HepG2 (cell line): ENCODE data around the gene IFIT1. TPM values are rescaled to one million over a fixed set of nuclear protein-coding genes. Genes with fewer than 3 reads are reported as not detected.

ENCODE experiments used
- CCAR2 ChIP-seq: fragments of 200-400 bp; formaldehyde crosslinking; optimal IDR thresholded peaks from 2 replicates; pipeline ENCODE3; 2018; ENCODE audit warnings: low read depth, mild to moderate bottlenecking, low read length, moderate library complexity
- DR1 ChIP-seq: sonication (generic); formaldehyde crosslinking; IDR thresholded peaks from 2 replicates; pipeline ENCODE4 v1.8.0; 2021; ENCODE audit warnings: mild to moderate bottlenecking, missing genetic modification reagents, inconsistent platforms
- EED ChIP-seq: sonication (generic); formaldehyde crosslinking; IDR thresholded peaks from 2 replicates; pipeline ENCODE4 v1.5.0; 2020; ENCODE audit warnings: mild to moderate bottlenecking, missing genetic modification reagents
- ELF1 ChIP-seq: sonication (generic); formaldehyde crosslinking; IDR thresholded peaks from 2 replicates; pipeline ENCODE4 v1.4.0; 2020; ENCODE audit warnings: missing genetic modification reagents
- FOSL2 ChIP-seq: sonication (generic); formaldehyde crosslinking; IDR thresholded peaks from 2 replicates; pipeline ENCODE4 v1.4.0; 2020; ENCODE audit warnings: missing genetic modification reagents
- FOXP1 ChIP-seq, 2 experiments: fragments of 450-650 bp in 1 of 2; IDR thresholded peaks; 2 replicates each; pipeline ENCODE4 v1.6.1; 2017 to 2018; ENCODE audit warnings: antibody characterized with exemption in 1 of 2
- GABPB1 ChIP-seq: IDR thresholded peaks from 2 replicates; pipeline ENCODE4 v1.6.1; 2016; ENCODE audit warnings: mild to moderate bottlenecking, missing genetic modification reagents, moderate library complexity, missing compliant biosample characterization
- GLI4 ChIP-seq: sonication (generic); formaldehyde crosslinking; IDR thresholded peaks from 2 replicates; pipeline ENCODE4 v1.5.1; 2020; ENCODE audit warnings: missing genetic modification reagents, mild to moderate bottlenecking, moderate library complexity, borderline replicate concordance
- HOXA7 ChIP-seq: sonication (generic); formaldehyde crosslinking; IDR thresholded peaks from 2 replicates; pipeline ENCODE4 v1.8.1; 2022; ENCODE audit warnings: mild to moderate bottlenecking, missing genetic modification reagents, moderate library complexity
- IRF2 ChIP-seq: IDR thresholded peaks from 2 replicates; pipeline ENCODE4 v1.6.1; 2018; ENCODE audit warnings: missing genetic modification reagents, missing compliant biosample characterization
- JUNB ChIP-seq: sonication (generic); formaldehyde crosslinking; IDR thresholded peaks from 2 replicates; pipeline ENCODE4 v1.8.0; 2022; ENCODE audit warnings: missing genetic modification reagents, mild to moderate bottlenecking, borderline replicate concordance
- KLF12 ChIP-seq: sonication (generic); formaldehyde crosslinking; IDR thresholded peaks from 2 replicates; pipeline ENCODE4 v1.4.0; 2020; ENCODE audit warnings: missing genetic modification reagents, borderline replicate concordance
- NFYC ChIP-seq: IDR thresholded peaks from 2 replicates; pipeline ENCODE4 v1.6.1; 2016; ENCODE audit warnings: missing genetic modification reagents, missing compliant biosample characterization
- TMF1 ChIP-seq: sonication (generic); formaldehyde crosslinking; IDR thresholded peaks from 2 replicates; pipeline ENCODE4 v1.8.1; 2022; ENCODE audit warnings: low read depth, missing genetic modification reagents
- ZKSCAN1 ChIP-seq: fragments of 150-350 bp; IDR thresholded peaks from 2 replicates; pipeline ENCODE4 v1.6.1; 2014; ENCODE audit warnings: low read length
- ZNF10 ChIP-seq: sonication (generic); formaldehyde crosslinking; IDR thresholded peaks from 2 replicates; pipeline ENCODE4 v1.4.0; 2020; ENCODE audit warnings: mild to moderate bottlenecking, low read depth, missing genetic modification reagents, borderline replicate concordance
- ZNF460 ChIP-seq: sonication (generic); formaldehyde crosslinking; IDR thresholded peaks from 2 replicates; pipeline ENCODE4 v1.5.1; 2020; ENCODE audit warnings: missing genetic modification reagents, mild to moderate bottlenecking, borderline replicate concordance
- ZNF564 ChIP-seq: sonication (generic); formaldehyde crosslinking; IDR thresholded peaks from 2 replicates; pipeline ENCODE4 v1.8.1; 2023; ENCODE audit warnings: mild to moderate bottlenecking, missing genetic modification reagents
- ZNF672 ChIP-seq: sonication (generic); formaldehyde crosslinking; IDR thresholded peaks from 2 replicates; pipeline ENCODE4 v1.8.1; 2022; ENCODE audit warnings: missing genetic modification reagents
- ZNF7 ChIP-seq: IDR thresholded peaks from 2 replicates; pipeline ENCODE4 v1.6.1; 2016; ENCODE audit warnings: missing biosample characterization, missing genetic modification reagents
- ZNF747 ChIP-seq: sonication (generic); formaldehyde crosslinking; IDR thresholded peaks from 2 replicates; pipeline ENCODE4 v1.8.1; 2023; ENCODE audit warnings: missing genetic modification reagents, mild to moderate bottlenecking, borderline replicate concordance
- ZNF761 ChIP-seq: sonication (generic); formaldehyde crosslinking; conservative IDR thresholded peaks from 2 replicates; pipeline ENCODE4 v1.4.0; 2020; ENCODE audit warnings: mild to moderate bottlenecking, missing genetic modification reagents
- ZNF768 ChIP-seq: sonication (generic); formaldehyde crosslinking; IDR thresholded peaks from 2 replicates; pipeline ENCODE4 v1.4.0; 2020; ENCODE audit warnings: missing genetic modification reagents
- ZSCAN12 ChIP-seq: sonication (generic); formaldehyde crosslinking; IDR thresholded peaks from 2 replicates; pipeline ENCODE4 v1.9.0; 2021; ENCODE audit warnings: mild to moderate bottlenecking, missing genetic modification reagents
- ZSCAN9 ChIP-seq: IDR thresholded peaks from 2 replicates; pipeline ENCODE4 v1.6.1; 2016; ENCODE audit warnings: borderline replicate concordance
- polyA plus RNA-seq, 8 experiments: library from polyadenylated mRNA; depleted of rRNA in 3 of 8; stranded (reverse) in 7 of 8; unstranded in 1 of 8; fragments of >200 nt; fragmentation: Illumina TruSeq in 4 of 8; extraction: Trizol in 4 of 8; gene quantifications; 2 replicates each; pipeline versions ENCODE4 v1.2.1 to v1.2.3, GENCODE V29; 2011 to 2016; ENCODE audit warnings: low read depth in 4 of 8, missing spikeins in 1 of 8, mixed read lengths in 1 of 8; ENCODE audit not compliant: insufficient read depth in 1 of 8
- total RNA-seq, 5 experiments: library from RNA; depleted of rRNA; stranded (reverse); fragments of >200 nt; fragmentation: Illumina TruSeq; extraction: Trizol; gene quantifications; 2 replicates each; pipeline ENCODE4 v1.2.3, GENCODE V29; 2016; ENCODE audit warnings: low read depth in 1 of 5
- TF ChIP-seq, protein P1 (sequence below): sonication (generic); formaldehyde crosslinking; IDR thresholded peaks from 2 replicates; pipeline ENCODE4 v1.4.0; 2020; ENCODE audit warnings: missing genetic modification reagents
- TF ChIP-seq, protein P2 (sequence below): sonication (generic); formaldehyde crosslinking; IDR thresholded peaks from 2 replicates; pipeline ENCODE4 v1.4.0; 2020; ENCODE audit warnings: mild to moderate bottlenecking, missing genetic modification reagents
- TF ChIP-seq, protein P3 (sequence below): sonication (generic); formaldehyde crosslinking; IDR thresholded peaks from 2 replicates; pipeline ENCODE4 v1.4.0; 2020; ENCODE audit warnings: missing genetic modification reagents

Gene IFIT1
- total and polyA plus RNA-seq, 2 of the 13 experiments (the other 11 are each of a cell fraction or from before 2014, with no cell fraction given) = 1.5 to 5.5 TPM

DNA sequence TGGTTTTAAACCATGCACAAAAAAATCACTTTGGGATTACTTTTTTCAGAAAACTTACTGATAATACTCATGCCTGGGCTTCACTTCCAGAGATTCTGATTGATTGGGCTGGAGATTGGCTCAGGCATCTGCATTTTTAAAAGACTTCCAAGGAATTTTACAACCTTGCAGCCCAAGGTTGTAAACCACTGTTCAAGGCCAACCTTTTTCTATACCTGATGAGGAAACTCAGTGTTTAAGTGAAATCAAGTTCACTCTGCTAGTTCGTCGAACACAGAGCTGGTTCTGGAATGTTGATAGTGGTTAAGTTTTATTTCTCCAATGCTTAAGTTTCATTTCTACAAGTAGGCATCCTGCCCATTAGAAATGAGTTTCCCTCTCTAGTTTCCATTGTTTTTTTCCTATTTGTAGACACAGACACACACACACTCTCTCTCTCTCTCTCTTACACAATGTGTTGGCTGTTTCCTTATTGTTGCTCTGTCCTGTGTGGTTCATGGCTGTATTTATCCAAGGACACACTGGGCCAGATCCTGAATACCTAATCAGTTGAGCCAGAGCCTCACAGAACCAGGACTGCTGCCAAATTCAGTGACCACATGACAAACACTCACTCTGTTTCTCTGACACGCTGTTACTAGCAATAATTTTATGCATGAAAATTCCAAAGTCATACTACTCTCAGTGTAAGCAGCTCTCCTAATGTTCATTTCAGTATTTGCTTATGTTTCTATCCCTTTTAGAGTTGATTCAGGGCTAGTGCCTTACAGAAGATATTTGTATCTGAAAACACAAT, 18.3 kb upstream of the IFIT1 start (continued):
- TF ChIP-seq, protein P1, sequence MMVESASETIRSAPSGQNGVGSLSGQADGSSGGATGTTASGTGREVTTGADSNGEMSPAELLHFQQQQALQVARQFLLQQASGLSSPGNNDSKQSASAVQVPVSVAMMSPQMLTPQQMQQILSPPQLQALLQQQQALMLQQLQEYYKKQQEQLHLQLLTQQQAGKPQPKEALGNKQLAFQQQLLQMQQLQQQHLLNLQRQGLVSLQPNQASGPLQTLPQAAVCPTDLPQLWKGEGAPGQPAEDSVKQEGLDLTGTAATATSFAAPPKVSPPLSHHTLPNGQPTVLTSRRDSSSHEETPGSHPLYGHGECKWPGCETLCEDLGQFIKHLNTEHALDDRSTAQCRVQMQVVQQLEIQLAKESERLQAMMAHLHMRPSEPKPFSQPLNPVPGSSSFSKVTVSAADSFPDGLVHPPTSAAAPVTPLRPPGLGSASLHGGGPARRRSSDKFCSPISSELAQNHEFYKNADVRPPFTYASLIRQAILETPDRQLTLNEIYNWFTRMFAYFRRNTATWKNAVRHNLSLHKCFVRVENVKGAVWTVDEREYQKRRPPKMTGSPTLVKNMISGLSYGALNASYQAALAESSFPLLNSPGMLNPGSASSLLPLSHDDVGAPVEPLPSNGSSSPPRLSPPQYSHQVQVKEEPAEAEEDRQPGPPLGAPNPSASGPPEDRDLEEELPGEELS (CRISPR knock-in tag) = peak; percentile 97
- peak; percentile 81; the same call in 1 of the 2 replicates for TF ChIP-seq IRF2 (CRISPR knock-in tag)
- no peak for TF ChIP-seq ZSCAN12 (CRISPR knock-in tag)
- no peak for TF ChIP-seq CCAR2
- no peak for TF ChIP-seq NFYC (CRISPR knock-in tag)
- TF ChIP-seq, protein P2, sequence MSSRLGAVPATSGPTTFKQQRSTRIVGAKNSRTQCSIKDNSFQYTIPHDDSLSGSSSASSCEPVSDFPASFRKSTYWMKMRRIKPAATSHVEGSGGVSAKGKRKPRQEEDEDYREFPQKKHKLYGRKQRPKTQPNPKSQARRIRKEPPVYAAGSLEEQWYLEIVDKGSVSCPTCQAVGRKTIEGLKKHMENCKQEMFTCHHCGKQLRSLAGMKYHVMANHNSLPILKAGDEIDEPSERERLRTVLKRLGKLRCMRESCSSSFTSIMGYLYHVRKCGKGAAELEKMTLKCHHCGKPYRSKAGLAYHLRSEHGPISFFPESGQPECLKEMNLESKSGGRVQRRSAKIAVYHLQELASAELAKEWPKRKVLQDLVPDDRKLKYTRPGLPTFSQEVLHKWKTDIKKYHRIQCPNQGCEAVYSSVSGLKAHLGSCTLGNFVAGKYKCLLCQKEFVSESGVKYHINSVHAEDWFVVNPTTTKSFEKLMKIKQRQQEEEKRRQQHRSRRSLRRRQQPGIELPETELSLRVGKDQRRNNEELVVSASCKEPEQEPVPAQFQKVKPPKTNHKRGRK (CRISPR knock-in tag) = 0 out of 2 replicates have a peak, but pooled peaks have one; percentile 51
- no peak for TF ChIP-seq JUNB (CRISPR knock-in tag)
- TF ChIP-seq ZKSCAN1 = 0 out of 2 replicates have a peak, but pooled peaks have one; percentile 36
- no peak for TF ChIP-seq ZNF761
- TF ChIP-seq ZNF768 (CRISPR knock-in tag) = no peak
- no peak for TF ChIP-seq DR1 (CRISPR knock-in tag)
- TF ChIP-seq ZNF564 (CRISPR knock-in tag) = no peak
- TF ChIP-seq ZSCAN9 (CRISPR knock-in tag) = peak; percentile 81; the same call in 1 of the 2 replicates
- peak; percentile 76 for TF ChIP-seq FOSL2 (CRISPR knock-in tag)
- no peak for TF ChIP-seq EED
- TF ChIP-seq TMF1 (CRISPR knock-in tag) = no peak
- TF ChIP-seq, protein P3, sequence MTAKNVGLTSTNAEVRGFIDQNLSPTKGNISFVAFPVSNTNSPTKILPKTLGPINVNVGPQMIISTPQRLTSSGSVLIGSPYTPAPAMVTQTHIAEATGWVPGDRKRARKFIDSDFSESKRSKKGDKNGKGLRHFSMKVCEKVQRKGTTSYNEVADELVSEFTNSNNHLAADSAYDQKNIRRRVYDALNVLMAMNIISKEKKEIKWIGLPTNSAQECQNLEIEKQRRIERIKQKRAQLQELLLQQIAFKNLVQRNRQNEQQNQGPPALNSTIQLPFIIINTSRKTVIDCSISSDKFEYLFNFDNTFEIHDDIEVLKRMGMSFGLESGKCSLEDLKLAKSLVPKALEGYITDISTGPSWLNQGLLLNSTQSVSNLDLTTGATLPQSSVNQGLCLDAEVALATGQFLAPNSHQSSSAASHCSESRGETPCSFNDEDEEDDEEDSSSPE (CRISPR knock-in tag) = no peak
- TF ChIP-seq KLF12 (CRISPR knock-in tag) = no peak
- no peak for TF ChIP-seq ZNF672 (CRISPR knock-in tag)
- TF ChIP-seq ZNF10 (CRISPR knock-in tag) = no peak
- TF ChIP-seq FOXP1 (IDR thresholded peaks at IDR 0.05) = peak; percentile 97
- TF ChIP-seq FOXP1 (CRISPR knock-in tag; IDR thresholded peaks at IDR 0.05) = peak; percentile 98
- TF ChIP-seq ELF1 (CRISPR knock-in tag) = peak; percentile 49
- TF ChIP-seq GLI4 (CRISPR knock-in tag) = no peak
- TF ChIP-seq GABPB1 (CRISPR knock-in tag) = no peak
- no peak for TF ChIP-seq ZNF460
- no peak for TF ChIP-seq HOXA7 (CRISPR knock-in tag)
- no peak for TF ChIP-seq ZNF747 (CRISPR knock-in tag)
- no peak for TF ChIP-seq ZNF7 (CRISPR knock-in tag)
